Measurements from ENCODE around the gene PPP1R13L.

PPP1R13L gene

GRCh38 chr19:45406226-45407090 lies 1.6 kb upstream of the PPP1R13L start, which contains the start of gene POLR1G:
POLR1G (plus strand) TSS chr19:45406644; CDS start chr19:45406697, 53 bp downstream.
- Histone ChIP-seq H3K4me3 (ENCODE audit: severe bottlenecking) (peak within 1 kb of the TSS; percentile 92), H3K36me3 (ENCODE audit: low read depth) (peaks cover 21% of the 10 kb centered on the region), H3K4me1 (ENCODE audit: insufficient read depth, poor library complexity, severe bottlenecking) (peaks cover 17% of the 10 kb centered on the region), H3K27ac (ENCODE audit: poor library complexity, severe bottlenecking) (peak within 1 kb of the TSS; percentile 98), H3K9me3 (ENCODE audit: severe bottlenecking) (no peaks in the 10 kb centered on the region), H3K27me3 (ENCODE audit: insufficient read depth, poor library complexity, severe bottlenecking) (no peaks in the 10 kb centered on the region)
- DNase-seq (ENCODE audit: low spot score) = peak; percentile 85
- ATAC-seq (ENCODE audit: low read depth) = peak; percentile 44
- peak; percentile 5 for TF ChIP-seq CTCF (IDR thresholded peaks at IDR 0.05; ENCODE audit: poor library complexity, severe bottlenecking)

- H3K27me3 ChIP-seq (ENCODE audit: insufficient read depth, poor library complexity, severe bottlenecking) = no peaks in the 10 kb centered on the region
- TF ChIP-seq CTCF (IDR thresholded peaks at IDR 0.05; ENCODE audit: poor library complexity, severe bottlenecking) = no peak
- peaks cover 18% of the 10 kb centered on the region for H3K4me1 ChIP-seq (ENCODE audit: insufficient read depth, poor library complexity, severe bottlenecking)
- H3K9me3 ChIP-seq (ENCODE audit: severe bottlenecking) = no peaks in the 10 kb centered on the region
- H3K4me3 ChIP-seq (ENCODE audit: severe bottlenecking) = peak overlapping the region; percentile 92
- H3K36me3 ChIP-seq (ENCODE audit: low read depth) = peaks cover 19% of the 10 kb centered on the region
- ATAC-seq (ENCODE audit: low read depth) = peak; percentile 36
- H3K27ac ChIP-seq (ENCODE audit: poor library complexity, severe bottlenecking) = peak overlapping the region; percentile 98
- DNase-seq (ENCODE audit: low spot score) = peak; percentile 94
These were observed 761 bp upstream of the PPP1R13L start for GRCh38 chr19:45405435-45406225.

GRCh38 chr19:45403781-45404556 lies 900 bp downstream of the PPP1R13L start:
- ATAC-seq (ENCODE audit: low read depth) = no peak
- H3K27ac ChIP-seq (ENCODE audit: poor library complexity, severe bottlenecking) = peak overlapping the region; percentile 98
- peak overlapping the region; percentile 92 for H3K4me3 ChIP-seq (ENCODE audit: severe bottlenecking)
- H3K36me3 ChIP-seq (ENCODE audit: low read depth) = peaks cover 28% of the 10 kb centered on the region
- peak; percentile 78 for TF ChIP-seq CTCF (IDR thresholded peaks at IDR 0.05; ENCODE audit: poor library complexity, severe bottlenecking)
- H3K9me3 ChIP-seq (ENCODE audit: severe bottlenecking) = no peaks in the 10 kb centered on the region
- peaks cover 25% of the 10 kb centered on the region for H3K4me1 ChIP-seq (ENCODE audit: insufficient read depth, poor library complexity, severe bottlenecking)
- no peak for DNase-seq (ENCODE audit: low spot score)
- no peaks in the 10 kb centered on the region for H3K27me3 ChIP-seq (ENCODE audit: insufficient read depth, poor library complexity, severe bottlenecking)

GRCh38 chr19:45403272-45403671 lies 1.6 kb downstream of the PPP1R13L start:
- Histone ChIP-seq H3K4me3 (ENCODE audit: severe bottlenecking) (peak overlapping the region; percentile 92), H3K27ac (ENCODE audit: poor library complexity, severe bottlenecking) (peak overlapping the region; percentile 98), H3K9me3 (ENCODE audit: severe bottlenecking) (no peaks in the 10 kb centered on the region), H3K36me3 (ENCODE audit: low read depth) (peaks cover 34% of the 10 kb centered on the region), H3K27me3 (ENCODE audit: insufficient read depth, poor library complexity, severe bottlenecking) (no peaks in the 10 kb centered on the region), H3K4me1 (ENCODE audit: insufficient read depth, poor library complexity, severe bottlenecking) (peaks cover 25% of the 10 kb centered on the region)
- no peak for ATAC-seq (ENCODE audit: low read depth)
- no peak for TF ChIP-seq CTCF (IDR thresholded peaks at IDR 0.05; ENCODE audit: poor library complexity, severe bottlenecking)
- no peak for DNase-seq (ENCODE audit: low spot score)
